Upper lobe of left lung (tissue), 6 donors: ENCODE measurements around the gene GRIN2A. TPM values are rescaled to one million over a fixed set of nuclear protein-coding genes. Genes with fewer than 3 reads are reported as not detected.
A peak's percentile ranks its signal among the peaks of the same experiment; 100 is the strongest.

Source experiments
- ATAC-seq, 2 donors: fragments of 200-7000 bp; cut with Tn5 transposase; one replicate each; pipeline ENCODE4 v1.9.1; 2022; ENCODE audit warnings: mild to moderate bottlenecking in 2 of 2, moderate library complexity in 2 of 2; ENCODE audit not compliant: low FRiP score in 2 of 2
- DNase-seq, 2 donors: peaks; one replicate each; pipeline ENCODE4 v3.0.0-alpha.2; 2019 to 2020
- H3K27ac ChIP-seq, 4 donors: fragments of 200-600 bp; sonication (generic); one replicate each; pipeline ENCODE4 v1.5.1; 2016 to 2019
- H3K27me3 ChIP-seq, 4 donors: fragments of 200-600 bp; sonication (generic); one replicate each; pipeline ENCODE4 v1.5.1; 2017 to 2019
- H3K36me3 ChIP-seq, 4 donors: fragments of 200-600 bp; sonication (generic); one replicate each; pipeline ENCODE4 v1.5.1; 2016 to 2019
- H3K4me1 ChIP-seq, 4 donors: fragments of 200-600 bp; sonication (generic); one replicate each; pipeline ENCODE4 v1.5.1; 2018 to 2019
- H3K4me3 ChIP-seq, 4 donors: fragments of 200-600 bp; sonication (generic); one replicate each; pipeline ENCODE4 v1.5.1; 2017 to 2019; ENCODE audit warnings: mild to moderate bottlenecking in 2 of 4, moderate library complexity in 1 of 4
- H3K9me3 ChIP-seq, 4 donors: fragments of 200-600 bp; sonication (generic); one replicate each; pipeline ENCODE4 v1.5.1; 2018 to 2019
- EP300 ChIP-seq, 4 donors: sonication (generic); formaldehyde crosslinking; IDR thresholded peaks; one replicate each; pipeline ENCODE4 v1.5.1; 2017; ENCODE audit warnings: antibody characterized with exemption in 4 of 4, control low read depth in 2 of 4
- POLR2A ChIP-seq, 4 donors: fragments of 450-650 bp; IDR thresholded peaks; one replicate each; pipeline ENCODE4 v1.5.1; 2016 to 2017; ENCODE audit warnings: antibody characterized with exemption in 4 of 4, mild to moderate bottlenecking in 2 of 4
- POLR2AphosphoS5 ChIP-seq, 2 donors: sonication (generic); formaldehyde crosslinking; IDR thresholded peaks; one replicate each; pipeline ENCODE4 v1.5.1; 2017; ENCODE audit warnings: antibody characterized with exemption in 2 of 2
- WGBS, 2 donors: methylation state at CpG; one replicate each; pipeline ENCODE4 v1.1.5; 2017 to 2018; 5-methylcytosine and 5-hydroxymethylcytosine counted together
- total RNA-seq, 6 donors: library from RNA; depleted of rRNA in 4 of 6; stranded (reverse); fragments of >200 nt in 4 of 6; gene quantifications; one replicate each; pipeline versions ENCODE4 v1.1.0 to v1.2.1, GENCODE V29; 2016 to 2021
- TF ChIP-seq, protein P1 (sequence below), 6 experiments: fragments of 450-650 bp in 4 of 6; fragments of 200-600 bp in 2 of 6; sonication (generic) in 2 of 6; IDR thresholded peaks; one replicate each; pipeline ENCODE4 v1.5.1; 2016 to 2019; ENCODE audit warnings: antibody characterized with exemption in 6 of 6
- donor health status: DM: no; HTN: no; CAD: no; lungs with moderate emphysema.
- donor health status: DM: no; HTN: yes; CAD: no; lungs with severe emphysema.

Gene GRIN2A
- total RNA-seq, 6 donors from 2014 or later = 0.11 to 0.57 (median 0.30) TPM; not detected in 3

DNA sequence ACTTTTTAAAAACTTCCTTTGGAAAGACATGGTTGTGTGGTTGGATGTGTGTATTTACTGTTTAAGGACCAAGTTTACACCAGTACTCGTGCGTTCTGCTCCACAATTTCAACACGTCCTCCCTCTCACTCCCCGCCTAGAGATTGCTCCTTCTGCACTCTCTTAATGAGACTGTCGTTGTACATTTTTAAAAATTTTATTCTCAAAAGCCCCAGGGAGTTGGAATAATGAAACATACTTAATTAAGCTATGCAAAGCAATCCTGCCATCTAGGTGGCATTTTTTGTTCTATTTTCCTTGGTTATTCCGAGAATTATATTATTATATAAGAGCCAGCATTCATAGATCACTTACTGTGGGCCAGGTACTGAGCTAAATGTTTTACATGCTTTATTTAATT is 264.5 kb downstream of the GRIN2A start:
- DNase-seq = no peak
- H3K36me3 ChIP-seq = no peaks in the 10 kb centered on the region
- 72 to 76% methylated on average over 6 of the region's 6 CpGs for WGBS, 2 donors

DNA sequence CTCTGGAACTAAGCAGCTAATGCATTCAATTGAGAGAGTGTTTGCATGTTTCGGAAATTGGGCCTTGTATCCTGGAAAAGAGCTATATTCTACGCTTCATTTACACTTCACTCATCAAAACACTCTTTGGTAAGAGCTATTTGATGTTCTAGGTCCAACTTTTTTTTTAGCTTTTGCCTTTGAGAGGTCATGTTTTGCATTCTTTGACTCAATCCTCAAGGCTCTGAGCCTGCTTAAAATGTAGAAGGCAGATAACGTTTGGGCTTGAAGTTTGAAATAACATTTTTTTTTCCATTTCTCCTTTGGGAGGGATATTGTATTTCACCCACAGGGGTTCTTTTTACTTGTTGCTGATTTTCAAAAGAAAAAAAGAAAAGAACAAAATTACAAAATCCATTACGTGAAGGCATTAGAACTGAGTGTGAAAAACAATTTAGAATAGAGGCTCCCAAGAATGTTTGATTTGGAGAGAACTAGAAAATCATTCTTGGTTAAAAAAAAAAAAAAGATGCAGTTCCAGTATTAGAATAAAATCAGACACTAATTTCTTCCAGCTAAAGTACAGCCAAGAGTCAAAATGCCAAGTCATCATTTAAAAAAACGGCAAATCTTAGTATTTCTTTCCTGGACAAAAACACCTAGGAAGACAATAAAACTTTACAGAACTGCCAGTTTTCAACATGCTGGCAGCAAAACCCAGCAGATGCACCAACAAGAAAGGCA is 268.5 kb downstream of the GRIN2A start:
- Histone ChIP-seq H3K27me3 (no peaks in the 10 kb centered on the region), H3K4me3 (no peak overlapping the region), H3K27ac (no peak overlapping the region), H3K4me1 (no peaks in the 10 kb centered on the region), H3K36me3 (no peaks in the 10 kb centered on the region), H3K9me3 (no peaks in the 10 kb centered on the region)
- 49 to 52% methylated on average over 5 of the region's 5 CpGs for WGBS, 2 donors
- ATAC-seq (no peak), DNase-seq (no peak)
- TF ChIP-seq POLR2AphosphoS5 (IDR thresholded peaks at IDR 0.05) (no peak), EP300 (IDR thresholded peaks at IDR 0.05) (no peak), POLR2A (IDR thresholded peaks at IDR 0.05) (no peak)
- TF ChIP-seq, protein P1, sequence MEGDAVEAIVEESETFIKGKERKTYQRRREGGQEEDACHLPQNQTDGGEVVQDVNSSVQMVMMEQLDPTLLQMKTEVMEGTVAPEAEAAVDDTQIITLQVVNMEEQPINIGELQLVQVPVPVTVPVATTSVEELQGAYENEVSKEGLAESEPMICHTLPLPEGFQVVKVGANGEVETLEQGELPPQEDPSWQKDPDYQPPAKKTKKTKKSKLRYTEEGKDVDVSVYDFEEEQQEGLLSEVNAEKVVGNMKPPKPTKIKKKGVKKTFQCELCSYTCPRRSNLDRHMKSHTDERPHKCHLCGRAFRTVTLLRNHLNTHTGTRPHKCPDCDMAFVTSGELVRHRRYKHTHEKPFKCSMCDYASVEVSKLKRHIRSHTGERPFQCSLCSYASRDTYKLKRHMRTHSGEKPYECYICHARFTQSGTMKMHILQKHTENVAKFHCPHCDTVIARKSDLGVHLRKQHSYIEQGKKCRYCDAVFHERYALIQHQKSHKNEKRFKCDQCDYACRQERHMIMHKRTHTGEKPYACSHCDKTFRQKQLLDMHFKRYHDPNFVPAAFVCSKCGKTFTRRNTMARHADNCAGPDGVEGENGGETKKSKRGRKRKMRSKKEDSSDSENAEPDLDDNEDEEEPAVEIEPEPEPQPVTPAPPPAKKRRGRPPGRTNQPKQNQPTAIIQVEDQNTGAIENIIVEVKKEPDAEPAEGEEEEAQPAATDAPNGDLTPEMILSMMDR (IDR thresholded peaks at IDR 0.05) = no peak

More for the DNA sequence above, 264.5 kb downstream of the GRIN2A start:
- no peak for ATAC-seq
- TF ChIP-seq, protein P1 (IDR thresholded peaks at IDR 0.05) = no peak
- TF ChIP-seq EP300 (IDR thresholded peaks at IDR 0.05) = no peak
- no peaks in the 10 kb centered on the region for H3K9me3 ChIP-seq
- no peaks in the 10 kb centered on the region for H3K27me3 ChIP-seq
- H3K4me1 ChIP-seq = no peaks in the 10 kb centered on the region
- H3K27ac ChIP-seq = no peak overlapping the region
- H3K4me3 ChIP-seq = no peak overlapping the region

DNA sequence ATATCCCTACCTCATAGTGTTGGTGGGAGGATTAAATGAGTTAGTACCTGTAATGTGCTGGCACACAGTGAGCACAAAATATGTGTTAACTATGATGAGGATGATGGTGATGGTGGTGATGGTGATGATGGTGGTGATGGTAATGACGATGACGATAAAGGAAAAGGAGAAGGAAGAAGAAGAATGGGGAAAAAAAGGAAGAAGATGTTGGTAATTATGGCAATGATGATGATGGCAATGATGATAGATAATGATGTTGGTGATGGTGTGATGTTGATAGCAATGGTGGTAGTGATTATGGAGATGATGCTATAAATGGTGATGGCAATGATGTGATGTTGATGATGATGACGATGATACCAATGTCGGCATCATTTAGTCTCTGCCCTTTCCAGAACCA is 270.2 kb downstream of the GRIN2A start:
- no peaks in the 10 kb centered on the region for H3K36me3 ChIP-seq
- H3K4me3 ChIP-seq = no peak overlapping the region
- no peaks in the 10 kb centered on the region for H3K27me3 ChIP-seq
- DNase-seq (no peak), ATAC-seq (no peak)
- no peaks in the 10 kb centered on the region for H3K4me1 ChIP-seq
- TF ChIP-seq POLR2AphosphoS5 (IDR thresholded peaks at IDR 0.05) (no peak), EP300 (IDR thresholded peaks at IDR 0.05) (no peak), POLR2A (IDR thresholded peaks at IDR 0.05) (no peak)
- 94 to 96% methylated on average over 4 of the region's 4 CpGs for WGBS, 2 donors
- no peaks in the 10 kb centered on the region for H3K9me3 ChIP-seq
- H3K27ac ChIP-seq = no peak overlapping the region

DNA sequence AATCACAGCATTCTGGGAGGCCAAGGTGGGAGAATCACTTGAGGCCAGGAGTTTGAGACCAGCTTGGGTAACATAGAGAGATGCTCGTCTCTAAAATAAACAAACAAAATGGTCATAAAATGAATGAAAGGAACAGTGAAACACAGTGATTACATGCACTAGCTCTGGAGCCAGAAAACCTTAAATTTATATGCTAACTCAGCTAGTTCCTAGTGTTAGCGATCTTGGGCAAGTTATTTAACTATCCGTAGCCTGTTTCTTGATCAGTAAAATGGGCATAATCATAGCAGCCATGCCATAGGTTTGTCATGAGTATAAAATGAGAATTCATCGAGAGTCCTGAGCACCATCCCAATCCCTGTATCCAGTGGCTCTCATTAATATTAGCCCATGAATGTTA is 271.0 kb downstream of the GRIN2A start:
- H3K36me3 ChIP-seq = no peaks in the 10 kb centered on the region
- 79 to 89% methylated on average over 4 of the region's 4 CpGs for WGBS, 2 donors
- H3K4me1 ChIP-seq = no peaks in the 10 kb centered on the region
- H3K27me3 ChIP-seq = no peaks in the 10 kb centered on the region
- no peak for ATAC-seq
- DNase-seq = no peak
- H3K27ac ChIP-seq = no peak overlapping the region
- H3K9me3 ChIP-seq = no peaks in the 10 kb centered on the region
- TF ChIP-seq POLR2A (IDR thresholded peaks at IDR 0.05) = no peak
- no peak for TF ChIP-seq EP300 (IDR thresholded peaks at IDR 0.05)
- TF ChIP-seq, protein P1 (IDR thresholded peaks at IDR 0.05) = no peak
- TF ChIP-seq POLR2AphosphoS5 (IDR thresholded peaks at IDR 0.05) = no peak
- H3K4me3 ChIP-seq = no peak overlapping the region

- no peak overlapping the region for H3K4me3 ChIP-seq
- no peak for TF ChIP-seq POLR2AphosphoS5 (IDR thresholded peaks at IDR 0.05)
- no peak for TF ChIP-seq EP300 (IDR thresholded peaks at IDR 0.05)
- no peak for TF ChIP-seq POLR2A (IDR thresholded peaks at IDR 0.05)
- TF ChIP-seq, protein P1 (IDR thresholded peaks at IDR 0.05) = no peak
- no peaks in the 10 kb centered on the region for H3K9me3 ChIP-seq
- 87 to 91% methylated on average over 2 of the region's 2 CpGs for WGBS, 2 donors
- no peak overlapping the region for H3K27ac ChIP-seq
- no peaks in the 10 kb centered on the region for H3K36me3 ChIP-seq
- no peak for DNase-seq
- ATAC-seq = peak in 1 of 2 donors; percentile 39
- H3K27me3 ChIP-seq = no peaks in the 10 kb centered on the region
- H3K4me1 ChIP-seq = no peaks in the 10 kb centered on the region
Measured at GRCh38 chr16:9909072-9909825, 273.0 kb downstream of the GRIN2A start.
